ENCODE data around the gene FMN1.

FMN1 gene

GRCh38 chr15:32908872-32909271 is 285.6 kb downstream of the FMN1 start:
- Histone ChIP-seq H3K9me3 (ENCODE audit: control insufficient read depth, insufficient read depth, low read length) (no peaks in the 10 kb centered on the region), H4K20me1 (ENCODE audit: control insufficient read depth, insufficient read depth, low read depth, low read length) (no peaks in the 10 kb centered on the region), H3K79me2 (ENCODE audit: control insufficient read depth, low read length) (no peaks in the 10 kb centered on the region), H3K27me3 (ENCODE audit: control insufficient read depth, low read length) (no peaks in the 10 kb centered on the region), H3K4me2 (ENCODE audit: low read length) (peak overlapping the region; percentile 76), H3K27ac (ENCODE audit: low read depth, low read length) (peak overlapping the region; percentile 31), H3K4me3 (ENCODE audit: low read length) (peak overlapping the region; percentile 49; the same call in 1 of the 2 replicates), H3F3A (ENCODE audit: control insufficient read depth, insufficient read depth) (no peaks in the 10 kb centered on the region), H3K36me3 (ENCODE audit: control insufficient read depth, low read length) (no peaks in the 10 kb centered on the region), H3K4me1 (ENCODE audit: control insufficient read depth, low read length) (peaks cover 32% of the 10 kb centered on the region), H3K9me2 (replicated peaks; ENCODE audit: control insufficient read depth, low read length) (no peaks in the 10 kb centered on the region)
- no peak for TF ChIP-seq EZH2phosphoT487 (IDR thresholded peaks at IDR 0.05; ENCODE audit: borderline replicate concordance, low read length)
- no peak for TF ChIP-seq CTCF (IDR thresholded peaks at IDR 0.05; ENCODE audit: low read depth, low read length, poor library complexity, severe bottlenecking)

- TF ChIP-seq CTCF (IDR thresholded peaks at IDR 0.05; ENCODE audit: low read depth, low read length, poor library complexity, severe bottlenecking), result no peak
- Histone ChIP-seq H3K9me2 (replicated peaks; ENCODE audit: control insufficient read depth, low read length) (no peaks in the 10 kb centered on the region), H4K20me1 (ENCODE audit: control insufficient read depth, insufficient read depth, low read depth, low read length) (no peaks in the 10 kb centered on the region), H3F3A (ENCODE audit: control insufficient read depth, insufficient read depth) (no peaks in the 10 kb centered on the region), H3K36me3 (ENCODE audit: control insufficient read depth, low read length) (no peaks in the 10 kb centered on the region), H3K27ac (ENCODE audit: low read depth, low read length) (peak overlapping the region; percentile 31), H3K4me1 (ENCODE audit: control insufficient read depth, low read length) (peaks cover 32% of the 10 kb centered on the region), H3K27me3 (ENCODE audit: control insufficient read depth, low read length) (no peaks in the 10 kb centered on the region), H3K4me2 (ENCODE audit: low read length) (peak overlapping the region; percentile 76), H3K9me3 (ENCODE audit: control insufficient read depth, insufficient read depth, low read length) (no peaks in the 10 kb centered on the region), H3K4me3 (ENCODE audit: low read length) (peak overlapping the region; percentile 49), H3K79me2 (ENCODE audit: control insufficient read depth, low read length) (no peaks in the 10 kb centered on the region)
These were observed 286.2 kb downstream of the FMN1 start for GRCh38 chr15:32908135-32908801.

GRCh38 chr15:32905481-32905880 is 289.0 kb downstream of the FMN1 start:
- H4K20me1 ChIP-seq (ENCODE audit: control insufficient read depth, insufficient read depth, low read depth, low read length), result no peaks in the 10 kb centered on the region
- H3K4me2 ChIP-seq (ENCODE audit: low read length), result no peak overlapping the region
- H3K27me3 ChIP-seq (ENCODE audit: control insufficient read depth, low read length), result no peaks in the 10 kb centered on the region; the same call in 1 of the 2 replicates
- H3K27ac ChIP-seq (ENCODE audit: low read depth, low read length), result no peak overlapping the region
- no peaks in the 10 kb centered on the region for H3F3A ChIP-seq (ENCODE audit: control insufficient read depth, insufficient read depth)
- H3K9me2 ChIP-seq (replicated peaks; ENCODE audit: control insufficient read depth, low read length), result no peaks in the 10 kb centered on the region
- no peaks in the 10 kb centered on the region for H3K36me3 ChIP-seq (ENCODE audit: control insufficient read depth, low read length)
- H3K79me2 ChIP-seq (ENCODE audit: control insufficient read depth, low read length), result no peaks in the 10 kb centered on the region
- no peaks in the 10 kb centered on the region for H3K9me3 ChIP-seq (ENCODE audit: control insufficient read depth, insufficient read depth, low read length)
- no peak for TF ChIP-seq EZH2phosphoT487 (IDR thresholded peaks at IDR 0.05; ENCODE audit: borderline replicate concordance, low read length)
- TF ChIP-seq CTCF (IDR thresholded peaks at IDR 0.05; ENCODE audit: low read depth, low read length, poor library complexity, severe bottlenecking), result no peak
- peaks cover 32% of the 10 kb centered on the region for H3K4me1 ChIP-seq (ENCODE audit: control insufficient read depth, low read length)
- no peak overlapping the region for H3K4me3 ChIP-seq (ENCODE audit: low read length)

Data from DOHH2 (cell line).